ENCODE data around the gene ARRB1.

The ARRB1 gene

GRCh38 chr11:75263944-75264349 is 87.5 kb downstream of the ARRB1 start:
- Histone ChIP-seq H3K4me1 (ENCODE audit: low read length) (peaks cover 10% of the 10 kb centered on the region), H3K36me3 (replicated peaks; ENCODE audit: low read depth, low read length) (no peaks in the 10 kb centered on the region), H2AFZ (ENCODE audit: low read depth, low read length) (no peak overlapping the region), H3K9me3 (ENCODE audit: insufficient read depth, low read length) (no peaks in the 10 kb centered on the region), H3K27ac (ENCODE audit: low read length) (no peak overlapping the region), H3K79me2 (ENCODE audit: low read length) (no peaks in the 10 kb centered on the region), H4K20me1 (ENCODE audit: insufficient read depth, low read length) (no peaks in the 10 kb centered on the region), H3K27me3 (ENCODE audit: low read depth, low read length) (0 out of 2 replicates have a peak, but pooled peaks cover 2% of the 10 kb centered on the region), H3K4me3 (ENCODE audit: low read length) (no peak overlapping the region), H3K9ac (ENCODE audit: low read length) (no peak overlapping the region), H3K4me2 (ENCODE audit: low read length) (no peak overlapping the region)
- no peak for TF ChIP-seq CTCF (IDR thresholded peaks at IDR 0.05; ENCODE audit: low read depth, low read length)
- TF ChIP-seq EZH2phosphoT487 (IDR thresholded peaks at IDR 0.05; ENCODE audit: low read depth): no peak

GRCh38 chr11:75262961-75263852 is 88.3 kb downstream of the ARRB1 start:
- Histone ChIP-seq H4K20me1 (ENCODE audit: insufficient read depth, low read length) (no peaks in the 10 kb centered on the region), H3K4me3 (ENCODE audit: low read length) (no peak overlapping the region), H3K27ac (ENCODE audit: low read length) (no peak overlapping the region), H3K27me3 (ENCODE audit: low read depth, low read length) (no peaks in the 10 kb centered on the region), H3K9me3 (ENCODE audit: insufficient read depth, low read length) (no peaks in the 10 kb centered on the region), H3K4me1 (ENCODE audit: low read length) (peaks cover 10% of the 10 kb centered on the region), H3K79me2 (ENCODE audit: low read length) (no peaks in the 10 kb centered on the region), H3K36me3 (replicated peaks; ENCODE audit: low read depth, low read length) (no peaks in the 10 kb centered on the region), H3K4me2 (ENCODE audit: low read length) (no peak overlapping the region), H2AFZ (ENCODE audit: low read depth, low read length) (no peak overlapping the region), H3K9ac (ENCODE audit: low read length) (no peak overlapping the region)
- no peak for TF ChIP-seq EZH2phosphoT487 (IDR thresholded peaks at IDR 0.05; ENCODE audit: low read depth)
- no peak for TF ChIP-seq CTCF (IDR thresholded peaks at IDR 0.05; ENCODE audit: low read depth, low read length)

- no peak for TF ChIP-seq CTCF (IDR thresholded peaks at IDR 0.05; ENCODE audit: low read depth, low read length)
- no peak for TF ChIP-seq EZH2phosphoT487 (IDR thresholded peaks at IDR 0.05; ENCODE audit: low read depth)
- H3K36me3 ChIP-seq (replicated peaks; ENCODE audit: low read depth, low read length): no peaks in the 10 kb centered on the region
- H3K4me1 ChIP-seq (ENCODE audit: low read length): peaks cover 10% of the 10 kb centered on the region
- H4K20me1 ChIP-seq (ENCODE audit: insufficient read depth, low read length): no peaks in the 10 kb centered on the region
- no peak overlapping the region for H2AFZ ChIP-seq (ENCODE audit: low read depth, low read length)
- no peak overlapping the region for H3K4me3 ChIP-seq (ENCODE audit: low read length)
- no peak overlapping the region for H3K4me2 ChIP-seq (ENCODE audit: low read length)
- H3K79me2 ChIP-seq (ENCODE audit: low read length): no peaks in the 10 kb centered on the region
- H3K27ac ChIP-seq (ENCODE audit: low read length): no peak overlapping the region
- H3K9ac ChIP-seq (ENCODE audit: low read length): no peak overlapping the region
- H3K27me3 ChIP-seq (ENCODE audit: low read depth, low read length): peaks cover 4% of the 10 kb centered on the region
- H3K9me3 ChIP-seq (ENCODE audit: insufficient read depth, low read length): no peaks in the 10 kb centered on the region
Measured at GRCh38 chr11:75262436-75262835, 89.0 kb downstream of the ARRB1 start.

- Histone ChIP-seq H3K79me2 (ENCODE audit: low read length) (no peaks in the 10 kb centered on the region), H2AFZ (ENCODE audit: low read depth, low read length) (no peak overlapping the region), H3K27ac (ENCODE audit: low read length) (no peak overlapping the region), H3K9me3 (ENCODE audit: insufficient read depth, low read length) (no peaks in the 10 kb centered on the region), H3K4me1 (ENCODE audit: low read length) (peaks cover 10% of the 10 kb centered on the region), H3K36me3 (replicated peaks; ENCODE audit: low read depth, low read length) (no peaks in the 10 kb centered on the region), H3K9ac (ENCODE audit: low read length) (no peak overlapping the region), H3K4me3 (ENCODE audit: low read length) (no peak overlapping the region), H3K4me2 (ENCODE audit: low read length) (no peak overlapping the region), H3K27me3 (ENCODE audit: low read depth, low read length) (peaks cover 9% of the 10 kb centered on the region), H4K20me1 (ENCODE audit: insufficient read depth, low read length) (no peaks in the 10 kb centered on the region)
- TF ChIP-seq EZH2phosphoT487 (IDR thresholded peaks at IDR 0.05; ENCODE audit: low read depth) (no peak), CTCF (IDR thresholded peaks at IDR 0.05; ENCODE audit: low read depth, low read length) (no peak)
Measured at GRCh38 chr11:75261902-75262361, 89.5 kb downstream of the ARRB1 start.

All from OCI-LY3 (cell line).